Stimulated activated naive CD8-positive, alpha-beta T cell treated with anti-CD3 and anti-CD28 coated beads, Interleukin-15, amount 100 ng/mL, for 72 hours (primary cell): Measurements from ENCODE around the gene SLC13A2.

Source experiments
- ATAC-seq: fragments of 150-1000 bp; cut with Tn5 transposase; 2 replicates; pipeline ENCODE4 v1.10.0; 2021; ENCODE audit warnings: mild to moderate bottlenecking, moderate library complexity
- DNase-seq, 2 donors: peaks; one replicate each; pipeline ENCODE4 v3.0.0; 2021 to 2022
- H3K27ac Mint-ChIP-seq, 2 donors: one replicate each; pipeline ENCODE4 v1.8.0; 2022; ENCODE audit warnings: mild to moderate bottlenecking in 2 of 2, mixed read lengths in 2 of 2, moderate library complexity in 2 of 2
- H3K27me3 Mint-ChIP-seq: one replicate; pipeline ENCODE4 v1.8.0; 2022; ENCODE audit warnings: mixed read lengths
- H3K4me1 Mint-ChIP-seq: one replicate; pipeline ENCODE4 v1.8.0; 2022; ENCODE audit warnings: mild to moderate bottlenecking, mixed read lengths
- H3K4me3 Mint-ChIP-seq, 2 donors: one replicate each; pipeline ENCODE4 v1.8.0; 2022; ENCODE audit warnings: mild to moderate bottlenecking in 2 of 2, mixed read lengths in 2 of 2, moderate library complexity in 1 of 2
- H3K9me3 Mint-ChIP-seq, 2 donors: one replicate each; pipeline ENCODE4 v1.8.0; 2022; ENCODE audit warnings: mixed read lengths in 2 of 2

The SLC13A2 gene

GRCh38 chr17:28529013-28529400, 55.6 kb downstream of the SLC13A2 start:
- no peak for DNase-seq
- Mint-ChIP-seq H3K4me1 (no peaks in the 10 kb centered on the region), H3K27ac (no peak overlapping the region), H3K4me3 (no peak overlapping the region), H3K27me3 (no peaks in the 10 kb centered on the region), H3K9me3 (no peaks in the 10 kb centered on the region)
- no peak for ATAC-seq

DNA sequence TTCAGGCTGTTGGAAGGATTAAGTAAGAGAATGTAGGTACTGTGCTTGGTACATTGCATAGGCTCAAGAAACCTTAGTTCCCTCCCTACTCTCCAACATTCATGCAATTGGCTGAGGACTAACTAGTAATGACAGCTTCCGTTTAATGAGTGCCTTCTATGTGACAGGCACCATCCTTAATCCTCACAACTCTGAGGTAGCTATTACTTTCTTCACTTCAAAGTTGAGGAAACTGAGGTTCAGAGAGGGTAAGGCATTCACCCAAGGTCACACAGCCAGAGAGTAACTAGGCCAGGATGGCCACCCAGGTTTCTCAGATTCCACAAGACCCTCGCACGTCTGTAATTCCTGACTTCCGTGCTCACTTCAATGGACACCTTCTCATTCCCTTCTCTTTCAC, 56.8 kb downstream of the SLC13A2 start:
- H3K4me3 Mint-ChIP-seq: no peak overlapping the region
- ATAC-seq: no peak
- H3K27me3 Mint-ChIP-seq: no peaks in the 10 kb centered on the region
- DNase-seq: no peak
- H3K9me3 Mint-ChIP-seq: no peaks in the 10 kb centered on the region
- H3K27ac Mint-ChIP-seq: no peak overlapping the region
- no peaks in the 10 kb centered on the region for H3K4me1 Mint-ChIP-seq

DNA sequence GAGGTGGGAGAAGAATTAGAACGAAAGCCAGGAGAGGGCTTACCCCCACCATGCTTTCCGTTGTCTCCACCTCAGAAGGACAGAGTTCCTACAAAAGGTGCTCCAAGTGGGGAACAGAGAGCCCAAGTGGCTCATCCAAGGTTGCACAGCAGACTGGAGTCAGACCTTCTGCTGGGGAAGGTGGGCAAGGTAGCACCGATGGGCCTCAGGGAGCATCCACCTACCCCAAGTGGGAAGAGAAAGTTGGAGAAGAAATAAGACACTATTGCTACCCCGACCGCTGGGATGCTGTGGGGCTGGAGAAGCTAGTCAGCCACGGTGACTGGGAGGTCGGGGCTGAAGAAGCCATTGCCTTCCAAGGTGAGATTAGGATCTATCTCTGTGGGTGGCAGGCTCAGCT, 57.5 kb downstream of the SLC13A2 start:
- no peak for DNase-seq
- no peaks in the 10 kb centered on the region for H3K9me3 Mint-ChIP-seq

GRCh38 chr17:28532050-28532960, 58.9 kb downstream of the SLC13A2 start:
- no peaks in the 10 kb centered on the region for H3K9me3 Mint-ChIP-seq
- no peaks in the 10 kb centered on the region for H3K4me1 Mint-ChIP-seq
- H3K27ac Mint-ChIP-seq: no peak overlapping the region
- H3K27me3 Mint-ChIP-seq: no peaks in the 10 kb centered on the region
- no peak for ATAC-seq
- no peak overlapping the region for H3K4me3 Mint-ChIP-seq
- DNase-seq: no peak

More for the DNA sequence above, 57.5 kb downstream of the SLC13A2 start:
- Mint-ChIP-seq H3K27me3 (no peaks in the 10 kb centered on the region), H3K4me3 (no peak overlapping the region), H3K4me1 (no peaks in the 10 kb centered on the region), H3K27ac (no peak overlapping the region)
- no peak for ATAC-seq

- ATAC-seq (no peak), DNase-seq (no peak)
- H3K4me3 Mint-ChIP-seq: no peak overlapping the region
- H3K4me1 Mint-ChIP-seq: no peaks in the 10 kb centered on the region
- H3K9me3 Mint-ChIP-seq: no peaks in the 10 kb centered on the region
- H3K27ac Mint-ChIP-seq: peak overlapping the region in 1 of 2 donors; percentile 16
- H3K27me3 Mint-ChIP-seq: no peaks in the 10 kb centered on the region
Measured at GRCh38 chr17:28533091-28533807, 59.8 kb downstream of the SLC13A2 start.

GRCh38 chr17:28534740-28535375, 61.4 kb downstream of the SLC13A2 start:
- DNase-seq: no peak
- Mint-ChIP-seq H3K9me3 (no peaks in the 10 kb centered on the region), H3K4me3 (no peak overlapping the region), H3K4me1 (no peaks in the 10 kb centered on the region), H3K27ac (no peak overlapping the region), H3K27me3 (no peaks in the 10 kb centered on the region)
- no peak for ATAC-seq

- no peak for ATAC-seq
- Mint-ChIP-seq H3K4me1 (no peaks in the 10 kb centered on the region), H3K9me3 (no peaks in the 10 kb centered on the region), H3K27me3 (no peaks in the 10 kb centered on the region), H3K4me3 (no peak overlapping the region), H3K27ac (no peak overlapping the region)
- DNase-seq: no peak
Measured at GRCh38 chr17:28536532-28537218, 63.2 kb downstream of the SLC13A2 start.

GRCh38 chr17:28537219-28537610, 63.8 kb downstream of the SLC13A2 start:
- H3K27ac Mint-ChIP-seq: no peak overlapping the region

DNA sequence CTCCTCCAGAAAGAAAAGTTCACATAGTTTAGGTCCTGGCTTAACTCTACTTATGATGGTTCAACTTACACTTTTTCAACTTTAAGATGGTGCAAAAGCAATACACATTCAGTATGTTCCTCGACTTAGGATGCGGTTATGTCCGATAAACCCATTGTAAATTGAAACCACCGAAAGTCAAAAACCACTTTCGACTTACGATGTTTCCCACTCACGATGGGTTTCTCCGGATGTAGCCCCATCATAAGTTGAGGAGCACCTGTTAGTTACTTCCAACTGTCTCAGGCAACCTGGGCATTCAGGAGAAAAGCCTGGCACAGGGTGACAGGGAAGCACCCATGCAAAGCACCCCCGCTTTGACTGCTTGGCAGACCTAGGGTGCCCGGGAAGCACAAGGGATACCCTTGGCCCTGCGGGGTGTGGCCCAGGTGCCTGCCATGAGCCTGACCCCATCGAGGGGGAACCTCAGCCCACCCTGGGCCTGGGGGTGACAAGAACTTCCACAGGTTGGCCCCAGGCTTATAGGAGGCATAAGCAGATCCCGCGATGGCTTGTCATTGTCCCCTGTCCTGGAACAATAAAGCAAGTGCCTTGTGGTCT, 65.0 kb downstream of the SLC13A2 start:
- Mint-ChIP-seq H3K9me3 (no peaks in the 10 kb centered on the region), H3K4me1 (no peaks in the 10 kb centered on the region), H3K27me3 (no peaks in the 10 kb centered on the region), H3K27ac (no peak overlapping the region), H3K4me3 (no peak overlapping the region)
- no peak for DNase-seq
- no peak for ATAC-seq

More at GRCh38 chr17:28537219-28537610, 63.8 kb downstream of the SLC13A2 start:
- no peak for DNase-seq
- Mint-ChIP-seq H3K4me1 (no peaks in the 10 kb centered on the region), H3K9me3 (no peaks in the 10 kb centered on the region), H3K27me3 (no peaks in the 10 kb centered on the region), H3K4me3 (no peak overlapping the region)
- ATAC-seq: peak; percentile 19

DNA sequence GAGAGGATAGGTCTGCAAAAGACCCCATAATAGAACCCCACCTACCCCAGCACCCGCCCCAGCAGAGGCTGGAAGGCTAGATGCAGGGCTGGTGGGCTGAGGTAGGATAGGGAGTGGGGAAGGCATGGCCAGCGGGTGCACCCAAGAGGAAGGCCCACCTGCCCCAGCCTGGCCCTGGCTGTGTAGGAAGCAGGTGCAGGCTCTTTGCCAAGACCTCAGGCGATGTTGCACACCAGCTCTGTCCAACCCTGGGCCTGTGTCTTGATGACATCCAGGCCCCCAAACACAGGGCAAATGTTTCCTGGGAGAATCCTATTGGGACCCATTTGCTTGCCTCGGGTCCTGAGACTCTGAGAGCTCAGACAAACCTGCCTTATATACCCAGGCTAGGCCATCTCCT, 66.8 kb downstream of the SLC13A2 start:
- ATAC-seq: no peak
- no peak overlapping the region for H3K27ac Mint-ChIP-seq
- H3K9me3 Mint-ChIP-seq: no peaks in the 10 kb centered on the region
- no peak for DNase-seq
- H3K4me3 Mint-ChIP-seq: no peak overlapping the region
- H3K27me3 Mint-ChIP-seq: no peaks in the 10 kb centered on the region
- H3K4me1 Mint-ChIP-seq: no peaks in the 10 kb centered on the region

- Mint-ChIP-seq H3K27ac (no peak overlapping the region), H3K4me3 (no peak overlapping the region), H3K4me1 (no peaks in the 10 kb centered on the region), H3K27me3 (no peaks in the 10 kb centered on the region), H3K9me3 (no peaks in the 10 kb centered on the region)
- DNase-seq (no peak), ATAC-seq (no peak)
Measured at GRCh38 chr17:28541439-28541838, 68.0 kb downstream of the SLC13A2 start.

DNA sequence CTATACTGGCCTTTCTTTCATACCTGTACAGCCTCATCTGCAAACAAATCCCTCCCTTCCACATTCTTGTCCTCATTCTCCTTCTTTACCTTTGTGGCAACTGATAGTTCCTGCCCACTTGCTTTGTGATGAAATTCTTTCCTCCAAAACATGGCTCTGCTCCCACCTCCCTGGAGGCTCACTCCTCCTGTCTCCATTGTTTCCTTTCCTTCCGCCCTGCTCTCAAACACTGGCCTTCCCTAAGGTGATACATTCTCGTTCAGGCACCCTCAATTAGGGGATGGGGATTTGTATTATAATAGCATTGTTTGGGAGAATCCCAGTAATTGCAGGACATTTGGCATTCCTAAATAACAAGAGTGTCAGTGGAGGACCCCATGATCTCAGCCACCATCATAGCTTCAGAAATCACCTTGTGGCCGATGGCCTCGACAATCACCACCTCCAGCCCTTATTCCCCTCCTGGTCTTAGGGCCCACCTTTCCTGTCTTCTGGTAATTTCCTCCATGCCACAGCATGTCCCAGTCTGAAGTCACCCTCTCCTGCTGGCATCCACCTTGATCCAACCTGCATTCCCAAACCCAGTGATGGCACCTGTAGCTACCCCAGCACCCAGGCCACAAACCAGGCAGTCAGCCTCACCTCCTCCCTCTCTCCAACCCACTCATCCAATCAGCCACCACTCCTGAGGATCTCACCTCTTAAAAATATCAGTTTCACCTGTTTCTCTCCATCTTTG, 71.1 kb downstream of the SLC13A2 start:
- H3K4me3 Mint-ChIP-seq: no peak overlapping the region
- H3K27me3 Mint-ChIP-seq: no peaks in the 10 kb centered on the region
- no peak for ATAC-seq
- peaks cover 24% of the 10 kb centered on the region for H3K4me1 Mint-ChIP-seq
- no peaks in the 10 kb centered on the region for H3K9me3 Mint-ChIP-seq
- no peak for DNase-seq
- H3K27ac Mint-ChIP-seq: no peak overlapping the region

DNA sequence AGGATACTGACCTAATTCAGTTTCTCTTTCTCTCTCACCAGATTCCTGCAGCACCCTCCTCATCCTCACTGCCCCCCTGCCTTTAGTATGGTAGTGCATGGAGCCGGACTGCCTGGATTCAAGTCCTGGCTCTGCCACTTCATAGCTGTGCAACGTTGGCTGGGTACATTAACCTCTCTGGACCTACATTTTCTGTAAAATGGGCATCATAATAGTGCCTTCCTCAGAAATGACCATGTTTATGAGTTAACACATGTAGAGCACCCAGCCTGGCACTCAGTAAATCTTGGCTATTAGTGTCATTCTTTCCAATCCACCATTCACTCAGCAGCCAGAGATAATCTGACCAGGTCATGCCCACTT, 71.7 kb downstream of the SLC13A2 start:
- Mint-ChIP-seq H3K4me3 (no peak overlapping the region), H3K9me3 (no peaks in the 10 kb centered on the region), H3K27ac (no peak overlapping the region), H3K27me3 (no peaks in the 10 kb centered on the region), H3K4me1 (peaks cover 30% of the 10 kb centered on the region)
- DNase-seq (no peak), ATAC-seq (no peak)

DNA sequence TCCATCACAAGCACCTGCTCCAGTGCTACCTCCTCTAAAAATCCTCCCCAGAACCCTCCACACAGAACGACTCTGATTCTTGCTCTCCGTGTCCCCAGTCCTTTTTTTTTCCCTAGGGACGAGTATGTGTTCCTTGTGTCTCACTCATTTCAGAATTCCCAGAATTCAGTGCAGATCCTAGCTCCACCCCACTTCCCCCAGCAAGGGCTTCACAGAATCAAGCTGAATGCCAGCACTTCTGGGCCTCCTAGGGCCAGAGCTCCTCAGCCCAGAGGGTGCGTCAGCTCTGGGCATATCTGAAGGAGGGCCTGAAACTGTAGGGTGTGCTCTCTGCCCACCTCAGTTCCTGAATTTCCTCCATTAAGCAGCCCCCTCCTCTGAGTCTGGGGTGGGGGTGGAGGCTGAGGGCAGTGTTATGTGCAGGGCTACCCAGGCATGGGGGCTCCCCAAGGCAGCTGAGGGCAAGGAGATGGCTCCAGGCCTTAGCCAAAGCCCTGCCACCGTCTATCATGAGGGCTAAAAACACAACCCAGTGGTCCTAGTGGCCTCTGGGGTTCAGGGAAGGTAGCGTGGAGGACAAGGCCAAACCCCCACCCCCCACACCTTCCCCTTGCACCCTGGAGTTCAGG, 72.5 kb downstream of the SLC13A2 start:
- no peak for ATAC-seq
- H3K27me3 Mint-ChIP-seq: no peaks in the 10 kb centered on the region
- H3K4me1 Mint-ChIP-seq: peaks cover 38% of the 10 kb centered on the region
- no peaks in the 10 kb centered on the region for H3K9me3 Mint-ChIP-seq
- no peak overlapping the region for H3K27ac Mint-ChIP-seq
- DNase-seq: no peak
- no peak overlapping the region for H3K4me3 Mint-ChIP-seq
